ENCODE results near the gene C3orf52. TPM values are rescaled to one million over a fixed set of nuclear protein-coding genes. Genes with fewer than 3 reads are reported as not detected.

The C3orf52 gene
- total RNA-seq, 1 donor from 2014 or later: 13.0 TPM

GRCh38 chr3:112116748-112117186 lies 30.6 kb downstream of the C3orf52 start:
- peaks cover 43% of the 10 kb centered on the region for H3K36me3 Mint-ChIP-seq (ENCODE audit: low read depth)
- no peaks in the 10 kb centered on the region for H3K9me3 Mint-ChIP-seq
- peaks cover 45% of the 10 kb centered on the region for H3K4me1 Mint-ChIP-seq
- no peaks in the 10 kb centered on the region for H3K27me3 Mint-ChIP-seq
- no peak overlapping the region for H3K27ac Mint-ChIP-seq
- intact Hi-C loops (cut with micrococcal nuclease): no loop called here
- DNase-seq: no peak
- H3K4me3 Mint-ChIP-seq: no peak overlapping the region

GRCh38 chr3:112117415-112117814 lies 31.2 kb downstream of the C3orf52 start:
- Mint-ChIP-seq H3K4me1 (peaks cover 41% of the 10 kb centered on the region), H3K36me3 (ENCODE audit: low read depth) (peaks cover 40% of the 10 kb centered on the region), H3K27me3 (no peaks in the 10 kb centered on the region), H3K27ac (no peak overlapping the region), H3K9me3 (no peaks in the 10 kb centered on the region), H3K4me3 (no peak overlapping the region)
- intact Hi-C loops (cut with micrococcal nuclease): no loop called here
- DNase-seq: no peak

GRCh38 chr3:112117841-112118571 lies 31.8 kb downstream of the C3orf52 start:
- no peak for DNase-seq
- H3K27me3 Mint-ChIP-seq: no peaks in the 10 kb centered on the region
- intact Hi-C loops (cut with micrococcal nuclease): no loop called here
- no peak overlapping the region for H3K4me3 Mint-ChIP-seq
- H3K4me1 Mint-ChIP-seq: peaks cover 39% of the 10 kb centered on the region
- peaks cover 41% of the 10 kb centered on the region for H3K36me3 Mint-ChIP-seq (ENCODE audit: low read depth)
- H3K9me3 Mint-ChIP-seq: no peaks in the 10 kb centered on the region
- H3K27ac Mint-ChIP-seq: no peak overlapping the region

GRCh38 chr3:112119962-112120836 lies 34.0 kb downstream of the C3orf52 start:
- Mint-ChIP-seq H3K4me3 (peak overlapping the region; percentile 21), H3K36me3 (ENCODE audit: low read depth) (peaks cover 46% of the 10 kb centered on the region)

GRCh38 chr3:112121577-112122547 lies 35.7 kb downstream of the C3orf52 start:
- H3K4me3 Mint-ChIP-seq: no peak overlapping the region
- no peak for DNase-seq
- H3K9me3 Mint-ChIP-seq: no peaks in the 10 kb centered on the region
- peaks cover 52% of the 10 kb centered on the region for H3K36me3 Mint-ChIP-seq (ENCODE audit: low read depth)
- intact Hi-C loops (cut with micrococcal nuclease): no loop called here
- H3K27me3 Mint-ChIP-seq: no peaks in the 10 kb centered on the region
- H3K4me1 Mint-ChIP-seq: peaks cover 48% of the 10 kb centered on the region
- no peak overlapping the region for H3K27ac Mint-ChIP-seq

More at GRCh38 chr3:112119962-112120836, 34.0 kb downstream of the C3orf52 start:
- Mint-ChIP-seq H3K27me3 (no peaks in the 10 kb centered on the region), H3K27ac (peak overlapping the region; percentile 10), H3K9me3 (no peaks in the 10 kb centered on the region), H3K4me1 (peaks cover 34% of the 10 kb centered on the region)
- intact Hi-C loops (cut with micrococcal nuclease): no loop called here
- peak; percentile 64 for DNase-seq

- Mint-ChIP-seq H3K4me3 (no peak overlapping the region), H3K36me3 (ENCODE audit: low read depth) (peaks cover 42% of the 10 kb centered on the region), H3K4me1 (peaks cover 55% of the 10 kb centered on the region), H3K27ac (no peak overlapping the region), H3K9me3 (no peaks in the 10 kb centered on the region), H3K27me3 (no peaks in the 10 kb centered on the region)
- no peak for DNase-seq
- intact Hi-C loops (cut with micrococcal nuclease): no loop called here
Observed at GRCh38 chr3:112122870-112123269, 36.7 kb downstream of the C3orf52 start.

GRCh38 chr3:112123548-112123947 lies 37.4 kb downstream of the C3orf52 start:
- Mint-ChIP-seq H3K4me1 (peaks cover 56% of the 10 kb centered on the region), H3K27ac (no peak overlapping the region), H3K4me3 (no peak overlapping the region), H3K9me3 (no peaks in the 10 kb centered on the region), H3K36me3 (ENCODE audit: low read depth) (peaks cover 41% of the 10 kb centered on the region), H3K27me3 (no peaks in the 10 kb centered on the region)
- intact Hi-C loops (cut with micrococcal nuclease): no loop called here
- no peak for DNase-seq

- intact Hi-C loops (cut with micrococcal nuclease): no loop called here
- DNase-seq: no peak
- no peak overlapping the region for H3K4me3 Mint-ChIP-seq
- no peaks in the 10 kb centered on the region for H3K9me3 Mint-ChIP-seq
- H3K4me1 Mint-ChIP-seq: peaks cover 59% of the 10 kb centered on the region
- no peak overlapping the region for H3K27ac Mint-ChIP-seq
- no peaks in the 10 kb centered on the region for H3K27me3 Mint-ChIP-seq
- peaks cover 46% of the 10 kb centered on the region for H3K36me3 Mint-ChIP-seq (ENCODE audit: low read depth)
Observed at GRCh38 chr3:112124907-112125607, 38.9 kb downstream of the C3orf52 start.

- intact Hi-C loops (cut with micrococcal nuclease): no loop called here
- DNase-seq: no peak
- Mint-ChIP-seq H3K36me3 (ENCODE audit: low read depth) (peaks cover 43% of the 10 kb centered on the region), H3K27me3 (no peaks in the 10 kb centered on the region), H3K4me1 (peaks cover 58% of the 10 kb centered on the region), H3K4me3 (peak overlapping the region; percentile 71), H3K9me3 (no peaks in the 10 kb centered on the region), H3K27ac (peak overlapping the region; percentile 60)
Observed at GRCh38 chr3:112126511-112126911, 40.3 kb downstream of the C3orf52 start.

- H3K27me3 Mint-ChIP-seq: no peaks in the 10 kb centered on the region
- peak overlapping the region; percentile 71 for H3K4me3 Mint-ChIP-seq
- peaks cover 64% of the 10 kb centered on the region for H3K4me1 Mint-ChIP-seq
- intact Hi-C loops (cut with micrococcal nuclease): no loop called here
- DNase-seq: peak; percentile 68
- peak overlapping the region; percentile 79 for H3K27ac Mint-ChIP-seq
- no peaks in the 10 kb centered on the region for H3K9me3 Mint-ChIP-seq
- H3K36me3 Mint-ChIP-seq (ENCODE audit: low read depth): peaks cover 40% of the 10 kb centered on the region
Observed at GRCh38 chr3:112127522-112128494, 41.6 kb downstream of the C3orf52 start.

GRCh38 chr3:112128843-112129727 lies 42.9 kb downstream of the C3orf52 start:
- peak; percentile 87 for DNase-seq
- no peaks in the 10 kb centered on the region for H3K27me3 Mint-ChIP-seq
- H3K4me3 Mint-ChIP-seq: peak overlapping the region; percentile 45
- intact Hi-C loops (cut with micrococcal nuclease): no loop called here
- H3K9me3 Mint-ChIP-seq: no peaks in the 10 kb centered on the region
- H3K4me1 Mint-ChIP-seq: peaks cover 77% of the 10 kb centered on the region
- H3K36me3 Mint-ChIP-seq (ENCODE audit: low read depth): peaks cover 29% of the 10 kb centered on the region
- H3K27ac Mint-ChIP-seq: peak overlapping the region; percentile 79
